LoVo (cell line): Measurements from ENCODE around the gene GRIA3.
"Not testable (repeated sequence)": the region's sequence is repeated elsewhere in the genome, so short reads cannot be mapped to it uniquely, and the experiment has no call there.

Source experiments
- DNase-seq: peaks from one replicate; pipeline ENCODE4 v3.0.0-alpha.2; 2016; ENCODE audit warnings: low spot score

GRIA3 gene

GRCh38 chrX:123274796-123275195 lies 90.7 kb downstream of the GRIA3 start:
- DNase-seq, result no peak

GRCh38 chrX:123277347-123277746 lies 93.3 kb downstream of the GRIA3 start:
- no peak for DNase-seq

- no peak for DNase-seq
Measured at GRCh38 chrX:123277821-123278220, 93.7 kb downstream of the GRIA3 start.

DNA sequence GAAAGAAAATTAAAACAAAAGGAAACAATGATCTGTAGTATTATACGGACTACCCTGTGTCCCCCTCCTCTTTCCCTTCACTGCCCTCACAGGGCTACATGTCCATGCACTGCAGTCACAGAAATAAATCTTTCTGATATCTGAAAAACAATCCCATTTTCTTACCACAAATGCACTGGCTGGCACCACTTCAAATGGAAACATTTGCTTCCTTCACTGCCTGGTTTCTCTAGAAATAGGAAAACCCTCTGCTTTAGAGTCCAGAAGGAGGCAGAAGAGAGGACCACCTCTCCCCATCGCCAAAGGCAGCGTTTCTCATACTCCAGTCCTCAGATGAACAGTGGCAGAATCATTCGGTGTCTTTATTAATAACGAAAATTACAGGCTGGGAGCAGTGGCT lies 98.2 kb downstream of the GRIA3 start:
- no peak for DNase-seq

DNA sequence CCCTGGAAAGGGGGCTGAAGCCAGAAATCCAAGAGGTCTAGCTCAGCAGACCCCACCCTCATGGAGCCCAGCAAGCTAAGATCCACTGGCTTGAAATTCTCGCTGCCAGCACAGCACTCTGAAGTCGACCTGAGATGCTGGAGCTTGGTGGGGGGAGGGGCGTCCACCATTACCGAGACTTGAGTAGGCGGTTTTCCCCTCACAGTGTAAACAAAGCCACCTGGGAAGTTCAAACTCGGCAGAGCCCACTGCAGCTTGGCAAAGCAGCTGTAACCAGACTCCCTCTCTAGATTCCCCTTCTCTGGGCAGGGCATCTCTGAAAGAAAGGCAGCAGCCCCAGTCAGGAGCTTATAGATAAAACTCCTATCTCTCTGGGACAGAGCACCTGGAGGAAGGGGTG lies 99.3 kb downstream of the GRIA3 start:
- DNase-seq, result not testable (repeated sequence)

DNA sequence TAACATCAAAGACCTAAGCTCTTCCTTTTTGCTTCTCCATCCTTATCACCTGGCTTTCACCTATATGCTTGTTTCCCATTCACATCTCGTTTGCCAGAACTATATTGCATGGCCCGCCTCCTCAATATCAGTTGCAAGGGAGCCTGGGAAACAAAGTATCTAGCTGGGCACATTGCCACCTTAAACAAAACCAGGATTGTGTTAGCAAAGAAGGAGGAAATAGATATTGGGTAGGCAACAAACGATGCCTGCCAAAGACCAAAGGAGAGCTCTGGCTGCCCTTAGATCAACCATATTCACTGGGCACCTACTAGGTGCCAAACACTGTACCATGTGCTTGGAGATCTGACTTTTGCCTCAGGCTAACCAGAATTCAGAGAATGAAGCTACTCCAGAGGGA lies 107.5 kb downstream of the GRIA3 start:
- DNase-seq, result no peak

DNA sequence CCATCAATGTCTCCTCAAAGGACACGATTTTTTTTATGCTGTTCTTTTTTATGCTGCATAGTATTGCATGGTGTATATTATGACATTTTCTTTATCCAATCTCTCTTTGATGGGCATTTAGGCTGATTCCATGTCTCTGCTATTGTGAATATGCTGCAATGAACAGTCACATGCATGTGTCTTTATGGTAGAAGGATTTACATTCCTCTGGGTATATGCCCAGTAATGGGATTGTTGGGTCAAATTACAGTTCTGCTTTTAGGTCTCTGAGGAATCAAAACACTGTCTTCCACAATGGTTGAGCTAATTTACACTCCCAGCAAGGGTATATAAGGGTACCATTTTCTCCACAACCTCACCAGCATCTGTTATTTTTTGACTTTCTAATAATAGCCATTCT lies 113.9 kb downstream of the GRIA3 start:
- no peak for DNase-seq

DNA sequence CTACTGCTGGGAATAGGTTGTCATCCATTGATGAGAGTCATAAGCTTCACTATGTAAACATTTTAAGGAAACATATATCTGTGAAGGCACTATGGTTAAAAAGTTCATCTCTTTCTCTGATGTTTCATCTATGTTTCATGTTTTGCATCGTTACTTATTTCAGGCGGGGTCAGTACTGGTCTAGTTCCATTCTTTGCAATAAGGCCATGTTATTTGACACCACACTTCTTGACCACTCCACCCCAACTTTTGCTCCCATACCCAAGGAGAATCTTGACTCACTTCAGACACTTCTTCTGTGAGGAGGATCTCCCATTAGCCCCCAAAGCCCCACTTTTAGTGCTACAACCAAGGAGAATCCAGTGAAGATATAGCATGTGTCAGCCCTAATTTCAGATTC lies 119.4 kb downstream of the GRIA3 start:
- no peak for DNase-seq

DNA sequence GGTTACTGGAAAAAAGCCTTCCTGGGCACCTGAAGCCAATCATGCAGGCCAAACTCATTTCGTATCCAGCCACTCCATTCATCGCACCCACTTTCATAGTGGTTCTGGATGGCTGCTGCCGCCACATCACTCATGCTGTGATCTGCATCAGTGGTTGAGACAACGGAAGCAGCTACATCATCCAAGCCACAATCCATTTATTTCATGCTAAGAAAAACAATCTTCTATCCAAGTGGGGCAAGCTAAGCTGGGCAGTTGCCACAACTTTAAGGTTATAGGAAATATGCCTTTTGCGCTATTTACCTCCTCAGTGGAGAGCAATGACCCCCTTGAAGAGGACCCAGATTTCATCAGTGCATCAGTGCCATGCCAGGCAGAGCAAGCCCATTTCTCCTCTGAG lies 124.6 kb downstream of the GRIA3 start:
- DNase-seq, result no peak

GRCh38 chrX:123310112-123310511 lies 126.0 kb downstream of the GRIA3 start:
- DNase-seq, result no peak

- DNase-seq, result no peak
Measured at GRCh38 chrX:123311486-123311885, 127.4 kb downstream of the GRIA3 start.

GRCh38 chrX:123313486-123313885 lies 129.4 kb downstream of the GRIA3 start:
- no peak for DNase-seq

DNA sequence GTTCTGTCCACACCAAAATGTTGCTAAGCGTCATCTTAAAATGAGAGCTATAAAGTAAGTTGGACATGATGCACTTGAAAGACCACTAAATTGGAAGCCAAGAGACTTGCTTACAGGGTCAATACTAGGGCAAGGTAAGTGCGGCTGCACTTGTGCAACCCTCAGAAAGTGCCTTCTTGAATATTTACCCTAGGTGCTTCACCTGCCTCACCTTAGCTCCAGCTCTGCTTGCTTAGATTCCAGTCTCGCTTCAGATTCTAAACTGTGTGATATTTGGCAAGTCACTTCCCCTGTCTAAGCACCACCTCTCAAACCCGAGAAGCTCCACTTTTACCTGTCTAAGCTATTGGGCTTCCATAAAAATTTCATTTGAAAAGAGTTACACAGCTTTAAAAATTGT lies 136.5 kb downstream of the GRIA3 start:
- DNase-seq, result no peak

DNA sequence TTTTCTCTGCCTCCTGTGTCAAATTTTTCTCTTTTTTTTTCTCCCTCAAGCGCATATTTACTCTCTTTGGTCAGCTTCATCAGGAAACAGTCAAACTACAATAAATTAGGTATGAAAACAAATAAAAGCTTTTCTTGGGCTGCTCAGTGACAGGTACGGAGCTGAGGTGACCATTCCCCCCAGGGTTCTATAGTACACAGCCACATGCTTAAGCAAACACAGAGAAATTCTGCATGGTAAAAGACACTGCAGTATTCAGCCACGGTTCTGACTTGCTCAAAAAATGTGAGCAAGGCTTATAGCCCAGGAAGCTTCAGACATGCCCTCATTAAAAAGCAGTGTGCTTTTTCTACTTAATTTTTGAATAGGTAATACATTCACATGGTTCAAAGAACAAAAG lies 138.5 kb downstream of the GRIA3 start:
- DNase-seq, result no peak

DNA sequence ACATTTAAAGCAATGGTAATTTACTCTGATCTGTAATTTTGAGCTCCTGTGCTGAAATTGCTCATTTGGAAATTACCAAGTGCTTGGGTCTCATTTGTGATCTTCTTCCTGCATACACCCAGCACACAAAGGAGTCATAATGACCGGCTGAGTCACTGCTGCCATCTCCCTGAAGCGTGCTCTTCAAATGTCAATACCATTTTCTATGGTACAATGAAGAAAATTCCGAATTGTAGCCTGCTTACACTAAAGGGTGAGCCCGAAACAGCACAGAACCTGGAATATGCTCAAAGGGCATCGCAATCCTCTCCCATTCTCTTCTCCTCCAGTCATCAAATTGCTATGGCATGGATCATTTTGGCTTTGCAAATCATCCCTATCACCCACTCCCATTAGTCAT lies 140.5 kb downstream of the GRIA3 start:
- no peak for DNase-seq

DNA sequence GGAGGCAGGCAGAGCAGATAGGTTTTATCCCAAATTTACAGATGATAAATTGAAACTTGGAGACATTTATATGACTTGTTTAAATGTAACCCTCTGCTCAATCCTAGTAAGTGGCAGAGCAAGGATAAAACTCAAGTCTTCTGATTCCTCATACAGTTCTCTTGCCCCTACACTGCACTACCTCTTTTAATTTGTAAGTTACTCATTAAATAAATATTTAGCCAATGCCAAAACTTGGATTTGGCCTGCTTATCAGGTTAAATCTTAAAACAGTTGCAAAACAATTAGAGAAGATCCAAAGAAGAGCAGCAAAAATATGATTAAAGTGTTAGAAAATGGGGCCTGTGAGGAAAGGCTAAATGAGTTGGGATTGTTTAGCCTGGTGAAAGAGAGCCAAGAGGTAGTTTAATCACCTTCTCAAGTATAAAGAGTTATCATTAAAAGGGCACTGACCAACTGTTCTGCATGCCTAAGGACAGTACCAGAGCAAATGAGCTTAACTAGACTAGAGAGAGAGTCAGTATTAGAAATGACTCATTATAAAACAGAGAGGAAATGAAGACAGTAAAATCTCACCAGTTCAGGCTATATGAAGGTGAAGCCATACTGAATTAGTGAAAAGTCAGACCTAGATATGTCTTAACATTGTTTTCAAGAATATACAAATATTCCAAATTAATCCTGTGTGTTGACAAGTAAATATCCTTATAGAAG lies 146.3 kb downstream of the GRIA3 start:
- no peak for DNase-seq

DNA sequence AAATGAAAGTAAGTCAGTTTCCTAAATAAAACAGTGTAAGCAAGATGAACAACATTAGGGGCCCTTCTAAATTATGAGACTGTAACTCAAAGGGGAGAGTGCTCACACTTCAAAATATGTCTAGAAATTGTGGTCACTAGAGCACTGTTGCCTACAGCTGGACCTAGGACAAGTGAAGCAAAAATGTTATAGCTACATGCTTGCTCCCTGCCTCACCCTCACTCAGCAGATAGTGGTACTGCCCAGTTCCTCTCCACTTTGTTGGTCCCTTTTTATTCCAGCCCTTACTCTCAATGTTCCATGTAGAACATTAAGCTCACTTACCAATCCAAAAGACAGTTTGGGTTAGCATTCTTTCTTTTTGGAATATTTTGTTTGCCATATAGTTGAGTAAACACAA lies 147.3 kb downstream of the GRIA3 start:
- DNase-seq, result no peak

DNA sequence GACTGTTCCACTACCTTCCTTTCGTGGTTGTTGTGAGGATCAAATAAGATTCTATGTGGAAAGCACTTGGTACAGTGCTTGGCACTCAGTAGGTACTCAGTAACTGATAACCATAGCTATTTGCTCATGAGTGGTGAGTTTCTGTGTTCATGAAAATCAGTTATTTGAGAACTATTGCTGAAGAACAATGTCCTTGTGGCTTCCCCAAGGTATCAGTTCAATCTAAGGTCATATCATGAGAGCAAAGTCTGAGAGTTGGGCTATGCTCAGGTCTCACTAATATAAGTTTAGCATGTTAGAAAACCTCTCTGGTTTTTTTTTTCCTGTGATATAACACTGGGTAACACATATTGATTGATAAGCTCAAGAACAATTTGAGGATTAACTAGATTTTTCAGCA lies 147.8 kb downstream of the GRIA3 start:
- no peak for DNase-seq

DNA sequence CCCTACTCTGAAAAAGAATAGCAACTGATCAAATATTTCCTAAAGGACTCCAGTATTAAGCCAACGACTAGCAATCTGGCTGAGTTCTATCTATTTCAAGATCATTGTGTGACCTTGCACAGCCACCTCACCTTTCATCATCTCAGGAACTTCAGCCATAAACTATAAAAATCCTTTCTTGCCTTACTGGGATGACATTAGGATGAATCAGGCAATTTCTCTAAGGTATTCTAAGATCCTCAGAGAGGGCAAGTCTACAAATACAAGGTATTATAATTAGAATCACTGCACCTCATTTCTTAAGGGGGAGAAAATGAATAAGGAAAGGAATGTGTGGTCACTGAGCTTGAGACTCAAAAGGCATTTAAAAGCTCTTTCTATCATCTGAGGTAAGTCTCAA lies 152.6 kb downstream of the GRIA3 start:
- DNase-seq, result no peak

- no peak for DNase-seq
Measured at GRCh38 chrX:123337886-123338639, 154.0 kb downstream of the GRIA3 start.

GRCh38 chrX:123339221-123339905 lies 155.3 kb downstream of the GRIA3 start:
- DNase-seq, result no peak

DNA sequence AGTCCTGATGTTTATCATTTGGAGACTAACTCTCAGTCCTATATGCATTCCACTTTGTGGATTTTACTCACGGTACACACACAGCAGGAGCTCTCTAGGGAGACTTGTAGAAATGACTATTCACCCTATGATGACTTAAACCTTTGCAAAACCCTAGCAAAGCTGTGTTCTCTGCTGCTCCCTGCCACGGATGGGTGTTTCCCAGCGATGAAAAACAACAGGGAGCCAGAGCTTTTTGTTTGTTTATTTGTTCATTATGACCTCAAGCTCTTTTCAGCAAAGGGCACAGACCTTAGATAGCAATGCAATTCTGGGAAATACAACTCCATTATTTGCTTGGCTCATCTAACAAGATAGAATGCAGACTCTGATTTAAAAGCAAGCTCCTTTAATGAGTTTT lies 156.6 kb downstream of the GRIA3 start:
- no peak for DNase-seq

DNA sequence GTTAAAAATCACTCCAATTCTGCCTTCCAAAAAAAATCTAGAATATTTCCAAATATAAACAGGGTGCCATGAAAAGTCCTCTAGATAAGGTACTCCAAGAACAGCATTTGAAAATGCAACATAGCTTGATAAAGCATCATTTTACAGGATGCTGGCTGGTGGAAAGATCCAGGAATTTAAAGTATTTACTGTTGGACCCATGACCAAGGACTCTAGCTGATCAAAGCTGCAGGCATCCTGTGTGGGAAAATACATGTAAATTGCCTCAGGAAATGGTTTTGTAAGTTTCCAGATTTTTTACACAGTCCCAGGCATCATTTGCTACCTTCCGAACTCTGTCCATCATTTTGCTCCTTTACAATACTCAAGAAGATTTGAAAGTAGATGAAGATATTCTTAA lies 164.4 kb downstream of the GRIA3 start:
- DNase-seq, result no peak
